Testis (tissue), 3 donors: ENCODE results near the gene IRF8. TPM values are rescaled to one million over a fixed set of nuclear protein-coding genes. Genes with fewer than 3 reads are reported as not detected.

Experiments used
- DNase-seq: peaks from one replicate; pipeline ENCODE4 v3.0.0-alpha.2; 2019
- H3K27ac ChIP-seq, 2 donors: fragments of 200-600 bp; sonication (generic); one replicate each; pipeline ENCODE4 v1.5.1; 2019
- H3K27me3 ChIP-seq: fragments of 200-600 bp; sonication (generic); one replicate; pipeline ENCODE4 v1.5.1; 2019
- H3K36me3 ChIP-seq: fragments of 200-600 bp; sonication (generic); one replicate; pipeline ENCODE4 v1.5.1; 2017; ENCODE audit warnings: low read depth; ENCODE audit errors: missing control alignments
- H3K4me1 ChIP-seq: fragments of 200-600 bp; sonication (generic); one replicate; pipeline ENCODE4 v1.5.1; 2019
- H3K4me3 ChIP-seq, 2 donors: fragments of 200-600 bp; sonication (generic); one replicate each; pipeline ENCODE4 v1.5.1; 2017 to 2019
- H3K9me3 ChIP-seq: fragments of 200-600 bp; sonication (generic); one replicate; pipeline ENCODE4 v1.5.1; 2017
- CTCF ChIP-seq, 3 experiments: fragments of 450-650 bp in 2 of 3; fragments of 200-600 bp in 1 of 3; sonication (generic) in 1 of 3; IDR thresholded peaks; one replicate each; pipeline ENCODE4 v1.5.1; 2016 to 2019; ENCODE audit warnings: antibody characterized with exemption in 3 of 3, mild to moderate bottlenecking in 2 of 3, moderate library complexity in 1 of 3
- POLR2A ChIP-seq: fragments of 450-650 bp; IDR thresholded peaks from one replicate; pipeline ENCODE4 v1.6.1; 2017; ENCODE audit warnings: antibody characterized with exemption, mild to moderate bottlenecking, moderate library complexity
- WGBS, 2 donors: methylation state at CpG; one replicate each; pipeline ENCODE4 v1.1.5; 2018; 5-methylcytosine and 5-hydroxymethylcytosine counted together
- intact Hi-C: fragments of 100-400 bp; cut with DNase I; formaldehyde crosslinking; loops from one replicate; pipeline ENCODE4 v1.15.1; 2023; ENCODE audit warnings: low total_unique reads
- polyA plus RNA-seq: library from polyadenylated mRNA; stranded (reverse); fragments of 350-450 nt; fragmentation: Illumina TruSeq; extraction: RNeasy Lipid Tissue Mini Kit (QIAGEN cat#74804); gene quantifications from one replicate; pipeline ENCODE4 v1.2.3, GENCODE V29; 2014; ENCODE audit warnings: low read depth, low replicate concordance; ENCODE audit not compliant: insufficient read depth
- total RNA-seq, 2 donors: library from RNA; depleted of rRNA; stranded (reverse); fragments of >200 nt; gene quantifications; one replicate each; pipeline ENCODE4 v1.2.3, GENCODE V29; 2016

The IRF8 gene
- total and polyA plus RNA-seq, 3 donors from 2014 or later, result 7.2 to 15.0 (median 14.0) TPM

- H3K4me1 ChIP-seq, result peaks cover 8% of the 10 kb centered on the region
- TF ChIP-seq CTCF (IDR thresholded peaks at IDR 0.05), result no peak
- no peak for TF ChIP-seq POLR2A
- 82 to 83% methylated on average over 14 of the region's 14 CpGs for WGBS, 2 donors
- H3K27ac ChIP-seq, result no peak overlapping the region
- H3K36me3 ChIP-seq, result no peaks in the 10 kb centered on the region
- H3K27me3 ChIP-seq, result no peaks in the 10 kb centered on the region
- DNase-seq, result no peak
- intact Hi-C loops, result no loop called here
- H3K9me3 ChIP-seq, result no peaks in the 10 kb centered on the region
- H3K4me3 ChIP-seq, result no peak overlapping the region
These were observed 69.3 kb downstream of the IRF8 start for GRCh38 chr16:85968041-85968920.

- DNase-seq, result no peak
- H3K4me3 ChIP-seq, result no peak overlapping the region
- 15 to 24% methylated on average over 2 of the region's 2 CpGs for WGBS, 2 donors
These were observed 70.2 kb downstream of the IRF8 start for GRCh38 chr16:85969159-85969558.

GRCh38 chr16:85969591-85969990 is 70.6 kb downstream of the IRF8 start:
- no peaks in the 10 kb centered on the region for H3K27me3 ChIP-seq
- no peaks in the 10 kb centered on the region for H3K9me3 ChIP-seq
- no peak for DNase-seq
- WGBS, 2 donors, result 46 to 52% methylated on average over 9 of the region's 9 CpGs
- H3K4me3 ChIP-seq, result no peak overlapping the region
- peaks cover 8% of the 10 kb centered on the region for H3K4me1 ChIP-seq
- H3K27ac ChIP-seq, result no peak overlapping the region
- intact Hi-C loops, result no loop called here
- no peak for TF ChIP-seq CTCF (IDR thresholded peaks at IDR 0.05)
- TF ChIP-seq POLR2A, result no peak
- no peaks in the 10 kb centered on the region for H3K36me3 ChIP-seq

More at GRCh38 chr16:85969159-85969558, 70.2 kb downstream of the IRF8 start:
- H3K27ac ChIP-seq, result no peak overlapping the region
- H3K36me3 ChIP-seq, result no peaks in the 10 kb centered on the region
- TF ChIP-seq CTCF (IDR thresholded peaks at IDR 0.05), result no peak
- TF ChIP-seq POLR2A, result no peak
- intact Hi-C loops, result no loop called here
- no peaks in the 10 kb centered on the region for H3K27me3 ChIP-seq
- H3K4me1 ChIP-seq, result peaks cover 8% of the 10 kb centered on the region
- H3K9me3 ChIP-seq, result no peaks in the 10 kb centered on the region

GRCh38 chr16:85970016-85970733 is 71.2 kb downstream of the IRF8 start:
- Histone ChIP-seq H3K27me3 (no peaks in the 10 kb centered on the region), H3K27ac (no peak overlapping the region), H3K4me1 (peaks cover 8% of the 10 kb centered on the region), H3K36me3 (no peaks in the 10 kb centered on the region), H3K4me3 (no peak overlapping the region), H3K9me3 (no peaks in the 10 kb centered on the region)
- no peak for DNase-seq
- WGBS, 2 donors, result 75 to 76% methylated on average over 12 to 14 of the region's 14 CpGs
- no peak for TF ChIP-seq CTCF (IDR thresholded peaks at IDR 0.05)
- no peak for TF ChIP-seq POLR2A
- intact Hi-C loops, result no loop called here
